ENCODE results near the gene NUDT4B.
"Not testable (repeated sequence)": the region's sequence is repeated elsewhere in the genome, so short reads cannot be mapped to it uniquely, and the experiment has no call there.

Gene NUDT4B

GRCh38 chr1:148793762-148794332 is 45.3 kb downstream of the NUDT4B start:
- not testable (repeated sequence) for DNase-seq (ENCODE audit: low read depth in 3 of 3, low spot score in 1 of 3)
